Fibroblast of skin of abdomen (primary cell): ENCODE results near the gene GJD3.
A peak's percentile ranks its signal among the peaks of the same experiment; 100 is the strongest.

Source experiments
- DNase-seq: peaks from one replicate; pipeline ENCODE4 v3.0.0-alpha.2; 2013

Gene GJD3

GRCh38 chr17:40351359-40352236 lies 12.9 kb downstream of the GJD3 start:
- no peak for DNase-seq

GRCh38 chr17:40350689-40351358 lies 13.7 kb downstream of the GJD3 start:
- DNase-seq = no peak

GRCh38 chr17:40349895-40350688 lies 14.4 kb downstream of the GJD3 start:
- DNase-seq = peak; percentile 70

- no peak for DNase-seq
Measured at GRCh38 chr17:40349477-40349894, 15.1 kb downstream of the GJD3 start.

GRCh38 chr17:40348562-40349476 lies 15.7 kb downstream of the GJD3 start:
- no peak for DNase-seq

GRCh38 chr17:40348136-40348504 lies 16.4 kb downstream of the GJD3 start:
- no peak for DNase-seq

DNA sequence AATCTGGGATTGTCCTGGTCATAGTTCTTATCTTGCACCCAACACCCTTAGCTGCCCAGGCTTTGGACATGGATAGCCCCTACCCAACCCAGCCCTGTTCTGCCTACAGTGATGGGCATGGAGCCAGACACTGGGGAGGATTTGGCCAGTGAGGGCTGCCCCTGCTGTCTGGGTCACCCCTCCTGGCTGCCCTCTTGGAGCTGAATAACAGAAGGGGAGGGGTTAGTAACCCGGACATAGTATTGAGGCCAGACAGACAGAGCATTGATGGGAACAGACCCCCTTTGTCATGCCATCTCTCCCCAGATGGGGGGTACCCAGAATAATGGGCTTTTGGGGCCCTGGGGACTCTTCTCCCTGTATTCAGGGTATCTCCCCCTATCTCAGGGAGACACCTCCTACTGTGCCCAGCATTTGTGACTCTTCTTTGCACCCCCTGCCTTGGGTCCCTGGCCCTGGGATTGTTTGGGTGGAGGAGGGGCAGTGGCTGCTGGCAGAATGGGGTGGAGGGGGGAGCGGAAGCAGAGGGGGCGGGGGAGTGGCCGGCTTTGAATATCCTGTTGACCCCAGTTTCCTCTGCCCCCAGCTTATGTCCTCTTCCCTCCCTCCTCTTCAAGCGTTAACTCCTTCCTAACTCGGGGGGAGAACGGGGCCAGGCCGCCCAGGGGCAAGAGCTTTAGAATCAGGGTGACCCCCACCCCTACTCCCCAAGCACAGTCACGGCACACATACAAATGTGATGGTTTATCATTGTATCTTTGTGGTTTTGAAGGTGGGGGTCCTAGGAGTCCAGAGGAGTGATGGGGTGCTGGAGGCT lies 17.0 kb downstream of the GJD3 start:
- no peak for DNase-seq

DNA sequence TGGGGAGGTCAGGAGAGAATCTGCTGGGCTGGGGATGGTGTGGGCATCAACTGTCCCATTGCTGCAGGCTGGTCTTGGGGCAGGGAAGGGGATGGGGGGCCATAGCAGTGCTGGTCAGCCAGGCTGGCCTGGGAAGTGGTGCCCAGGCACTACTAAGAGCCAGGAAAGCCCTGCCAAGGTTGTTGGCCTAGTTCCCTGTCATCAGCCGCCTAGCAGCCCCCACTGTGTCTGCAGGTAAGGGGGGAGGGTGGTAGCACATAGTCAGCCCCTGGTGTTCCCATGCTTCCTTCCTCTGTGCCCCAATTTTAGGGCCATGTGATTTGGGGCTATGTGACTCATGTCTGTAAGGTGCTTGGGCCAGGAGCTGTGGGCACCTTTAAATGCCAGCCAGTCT lies 17.8 kb downstream of the GJD3 start:
- DNase-seq = no peak

- no peak for DNase-seq
Measured at GRCh38 chr17:40345994-40346764, 18.4 kb downstream of the GJD3 start.

- DNase-seq = peak; percentile 89
Measured at GRCh38 chr17:40345161-40345993, 19.2 kb downstream of the GJD3 start.

DNA sequence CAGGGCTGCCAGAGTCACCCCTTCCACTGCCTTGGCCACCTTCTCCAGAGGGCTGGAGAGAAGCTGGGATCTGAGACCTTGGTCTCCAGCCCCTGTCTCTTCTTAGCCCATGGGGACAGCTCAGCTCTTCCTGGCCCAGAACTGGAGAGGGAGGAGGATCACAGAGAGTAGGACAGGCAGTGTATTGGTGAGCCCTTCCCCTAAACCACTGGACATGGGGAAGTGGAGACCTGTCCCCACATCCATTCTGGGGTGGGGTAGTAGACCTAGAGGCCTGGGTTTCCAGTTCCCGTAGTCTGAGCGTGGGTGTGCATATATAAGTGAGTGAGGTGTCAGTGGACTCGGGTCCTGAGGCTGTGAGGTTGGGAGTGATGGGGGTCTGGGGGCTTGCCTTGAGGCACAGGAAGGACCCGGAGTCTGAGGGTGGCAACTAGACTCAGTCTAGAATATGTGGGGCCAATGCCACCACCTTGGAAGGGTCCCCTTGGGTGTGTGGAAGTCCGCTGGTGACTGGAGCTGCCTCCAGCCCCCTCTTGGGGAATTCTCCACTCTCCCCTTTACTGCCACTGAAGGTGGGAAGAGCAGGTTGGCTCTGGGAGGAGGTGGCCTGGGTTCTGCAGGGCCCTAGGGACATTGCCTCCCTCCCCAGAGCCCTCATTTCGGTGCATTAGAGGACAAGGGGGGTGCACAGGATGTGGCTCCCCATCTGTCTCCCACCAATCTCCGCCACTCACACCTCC lies 19.9 kb downstream of the GJD3 start:
- DNase-seq = no peak

GRCh38 chr17:40343219-40344119 lies 21.1 kb downstream of the GJD3 start:
- no peak for DNase-seq

GRCh38 chr17:40342504-40343218 lies 21.9 kb downstream of the GJD3 start:
- no peak for DNase-seq

DNA sequence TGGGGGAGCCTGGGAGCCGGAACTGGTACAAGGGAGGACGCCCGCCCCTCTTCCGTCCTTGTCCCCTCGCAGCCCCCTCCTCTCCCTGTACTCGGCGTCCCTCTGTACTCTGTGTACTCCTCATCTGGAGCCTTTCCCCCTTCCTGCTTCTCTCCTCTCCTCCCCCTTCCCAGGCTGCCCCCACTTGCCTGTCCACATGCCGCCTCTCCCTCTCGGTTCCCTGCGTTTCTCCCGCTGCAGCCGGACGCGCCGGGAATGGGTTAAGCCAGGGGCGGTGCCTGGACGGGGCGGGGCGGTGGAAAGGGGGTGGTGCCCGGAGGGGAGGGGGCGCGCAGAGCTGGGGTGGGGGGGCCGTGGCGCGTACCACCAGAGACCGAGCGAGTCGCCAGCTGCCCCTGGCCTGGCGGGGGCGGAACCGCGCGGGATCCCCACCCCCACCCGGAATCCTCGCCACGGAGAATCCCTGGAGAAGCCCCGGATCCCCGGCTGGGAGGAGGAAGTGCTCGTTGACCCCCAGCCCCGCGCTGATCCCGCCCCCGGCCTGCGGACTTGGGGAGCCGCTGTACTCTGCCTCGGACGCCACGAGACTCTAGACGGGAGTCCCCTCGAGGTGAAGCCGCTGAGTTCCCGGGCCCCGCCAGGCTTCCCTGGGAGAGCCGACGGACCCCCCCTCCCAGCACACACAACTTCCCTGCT lies 22.6 kb downstream of the GJD3 start:
- DNase-seq = peak; percentile 66

DNA sequence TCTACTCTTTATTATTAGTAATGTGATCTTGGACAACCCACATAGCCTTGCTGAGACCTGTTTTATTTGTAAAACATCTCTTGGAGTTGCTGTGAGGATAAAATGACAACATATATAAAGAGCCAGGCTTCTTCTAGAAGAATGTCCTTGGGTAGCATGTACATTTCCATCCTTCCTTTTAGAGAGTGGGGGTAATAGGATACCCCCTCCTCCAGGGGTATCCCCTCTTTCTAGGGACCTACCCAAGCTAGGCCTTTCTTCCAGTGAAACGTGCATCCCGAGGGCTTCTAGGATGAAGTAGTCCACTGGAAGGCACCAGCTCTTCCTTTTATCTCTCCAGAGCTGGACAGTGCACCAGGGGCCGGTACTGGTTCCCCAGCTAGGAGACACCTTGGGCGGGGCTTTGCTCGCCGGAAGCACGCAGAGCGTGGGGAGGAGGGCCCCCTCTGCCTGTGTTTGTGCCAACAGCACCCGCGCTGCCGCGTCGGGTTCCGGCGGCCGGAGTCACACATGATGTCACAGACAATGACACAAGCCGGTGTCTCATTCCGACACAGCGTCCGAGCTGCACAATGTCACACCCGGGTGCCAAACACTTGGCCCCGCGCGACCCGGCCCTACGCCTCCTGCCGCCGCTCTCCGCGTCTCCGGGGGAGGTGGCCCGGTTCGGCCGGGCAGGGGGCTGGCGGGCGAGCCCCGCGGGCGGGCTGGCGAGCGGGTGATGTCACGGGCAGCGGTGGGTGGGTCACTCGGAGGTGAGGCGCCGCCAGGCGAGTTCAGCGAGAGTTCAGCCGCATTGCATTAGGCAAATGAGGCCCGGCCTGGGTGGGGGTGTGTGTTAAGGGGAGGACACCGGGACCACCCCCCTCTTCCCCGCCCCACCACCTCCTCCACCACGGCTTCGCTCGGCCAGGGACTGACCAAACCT lies 23.4 kb downstream of the GJD3 start:
- DNase-seq = no peak
